ENCODE data around the gene HTT. TPM values are rescaled to one million over a fixed set of nuclear protein-coding genes. Genes with fewer than 3 reads are reported as not detected.

HTT gene
- total RNA-seq, 2 donors from 2014 or later = 51.0 to 55.5 TPM

GRCh38 chr4:3062471-3062870, 12.0 kb upstream of the HTT start:
- Histone ChIP-seq H3K9ac (ENCODE audit: low read depth in 2 of 2, low read length in 2 of 2) (no peak overlapping the region), H3K27ac (no peak overlapping the region), H3K4me1 (no peaks in the 10 kb centered on the region), H3K36me3 (no peaks in the 10 kb centered on the region), H3K27me3 (no peaks in the 10 kb centered on the region), H3K4me3 (no peak overlapping the region), H3K9me3 (no peaks in the 10 kb centered on the region)
- no peak for TF ChIP-seq CTCF (IDR thresholded peaks at IDR 0.05)
- intact Hi-C loops (cut with DNase I) = no loop called here
- DNase-seq = no peak

GRCh38 chr4:3065551-3065950, 8.9 kb upstream of the HTT start:
- no peak for TF ChIP-seq CTCF (IDR thresholded peaks at IDR 0.05)
- Histone ChIP-seq H3K4me1 (no peaks in the 10 kb centered on the region), H3K9me3 (no peaks in the 10 kb centered on the region), H3K27ac (no peak overlapping the region), H3K27me3 (no peaks in the 10 kb centered on the region), H3K36me3 (no peaks in the 10 kb centered on the region), H3K4me3 (no peak overlapping the region), H3K9ac (ENCODE audit: low read depth in 2 of 2, low read length in 2 of 2) (no peak overlapping the region)
- intact Hi-C loops (cut with DNase I) = no loop called here
- no peak for DNase-seq

- H3K9me3 ChIP-seq = no peaks in the 10 kb centered on the region
- TF ChIP-seq CTCF (IDR thresholded peaks at IDR 0.05) = no peak
- no peak overlapping the region for H3K27ac ChIP-seq
- DNase-seq = no peak
- no peaks in the 10 kb centered on the region for H3K27me3 ChIP-seq
- intact Hi-C loops (cut with DNase I) = no loop called here
- H3K9ac ChIP-seq (ENCODE audit: low read depth in 2 of 2, low read length in 2 of 2) = no peak overlapping the region
- H3K36me3 ChIP-seq = no peaks in the 10 kb centered on the region
- H3K4me3 ChIP-seq = no peak overlapping the region
- H3K4me1 ChIP-seq = no peaks in the 10 kb centered on the region
Measured at GRCh38 chr4:3066836-3067400, 7.6 kb upstream of the HTT start.

GRCh38 chr4:3067473-3068001, 6.9 kb upstream of the HTT start:
- Histone ChIP-seq H3K36me3 (no peaks in the 10 kb centered on the region), H3K9me3 (no peaks in the 10 kb centered on the region), H3K9ac (ENCODE audit: low read depth in 2 of 2, low read length in 2 of 2) (no peak overlapping the region), H3K4me3 (no peak overlapping the region), H3K27me3 (no peaks in the 10 kb centered on the region), H3K4me1 (no peaks in the 10 kb centered on the region), H3K27ac (no peak overlapping the region)
- intact Hi-C loops (cut with DNase I) = no loop called here
- TF ChIP-seq CTCF (IDR thresholded peaks at IDR 0.05) = no peak
- no peak for DNase-seq

- Histone ChIP-seq H3K27ac (no peak overlapping the region), H3K9ac (ENCODE audit: low read depth in 2 of 2, low read length in 2 of 2) (no peak overlapping the region), H3K9me3 (no peaks in the 10 kb centered on the region), H3K36me3 (no peaks in the 10 kb centered on the region), H3K4me1 (peaks cover 5% of the 10 kb centered on the region), H3K4me3 (no peak overlapping the region), H3K27me3 (no peaks in the 10 kb centered on the region)
- no peak for TF ChIP-seq CTCF (IDR thresholded peaks at IDR 0.05)
- DNase-seq = no peak
- intact Hi-C loops (cut with DNase I) = no loop called here
Measured at GRCh38 chr4:3069661-3070199, 4.8 kb upstream of the HTT start.
